Measurements from ENCODE around the gene BID. TPM values are rescaled to one million over a fixed set of nuclear protein-coding genes. Genes with fewer than 3 reads are reported as not detected.

Gene BID
- polyA plus RNA-seq, 3 donors = 9.1 to 34.9 (median 22.5) TPM

DNA sequence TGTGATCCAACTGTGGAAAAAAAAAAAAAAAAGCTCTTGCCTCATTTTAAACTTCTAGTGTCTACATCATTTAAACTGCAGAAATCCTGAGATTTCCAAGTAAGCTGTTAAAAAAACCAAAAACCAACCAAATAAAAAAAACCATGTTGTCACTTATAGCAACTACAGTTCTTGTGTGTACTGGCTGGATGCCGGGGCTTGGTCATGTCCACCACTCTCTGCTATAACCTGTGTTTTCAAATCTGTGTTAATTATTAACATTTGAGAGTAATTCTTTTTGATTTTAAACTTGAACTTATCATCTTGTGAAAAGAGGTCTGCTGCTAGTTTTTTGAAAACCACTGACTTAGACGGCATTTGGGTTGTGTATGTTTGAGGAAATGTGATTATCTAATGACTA is 32.2 kb upstream of the BID start:
- no peak overlapping the region for H3K27ac ChIP-seq (ENCODE audit: low read depth, low read length)
- WGBS, 3 donors = 33 to 95% (median 64%) methylated on average over 2 of the region's 2 CpGs

DNA sequence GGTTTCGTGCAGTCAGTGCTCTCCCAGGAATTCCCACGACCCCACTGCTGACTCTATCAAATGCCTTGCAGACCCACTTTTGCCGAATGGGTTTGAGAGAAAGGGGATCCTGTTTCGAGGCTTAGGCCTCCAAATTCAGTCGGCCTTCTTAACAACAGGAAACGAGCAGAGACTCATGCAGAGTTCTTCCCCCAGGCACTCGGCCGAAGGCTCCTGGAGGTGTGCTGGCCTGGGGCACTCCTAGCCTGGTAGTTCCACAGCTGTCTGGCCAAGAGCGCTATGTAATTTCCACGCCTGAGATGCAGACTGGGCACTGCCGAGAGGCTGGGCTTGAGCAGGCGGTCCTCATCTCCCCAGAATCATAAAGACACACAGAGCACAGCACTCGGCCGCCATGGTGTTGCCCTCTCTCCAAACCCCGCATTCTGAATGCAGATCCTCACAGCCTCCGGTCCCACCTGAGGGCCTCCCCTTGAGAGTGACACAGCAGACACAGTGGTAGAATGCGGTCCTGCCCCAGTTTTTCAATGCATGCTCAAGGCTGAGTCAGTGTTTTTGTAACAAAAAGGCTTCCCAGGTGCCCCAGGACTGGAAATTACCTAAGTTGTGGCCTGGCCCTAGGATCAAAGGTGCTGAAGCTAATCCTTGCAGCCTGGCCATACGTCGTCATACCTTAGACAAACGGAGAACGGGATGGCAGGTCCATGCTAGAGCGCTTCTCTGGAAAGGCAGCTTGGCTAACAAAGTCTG is 30.2 kb upstream of the BID start:
- no peak overlapping the region for H3K27ac ChIP-seq (ENCODE audit: low read depth, low read length)
- WGBS, 3 donors = 91 to 94% (median 93%) methylated on average over 22 of the region's 22 CpGs

DNA sequence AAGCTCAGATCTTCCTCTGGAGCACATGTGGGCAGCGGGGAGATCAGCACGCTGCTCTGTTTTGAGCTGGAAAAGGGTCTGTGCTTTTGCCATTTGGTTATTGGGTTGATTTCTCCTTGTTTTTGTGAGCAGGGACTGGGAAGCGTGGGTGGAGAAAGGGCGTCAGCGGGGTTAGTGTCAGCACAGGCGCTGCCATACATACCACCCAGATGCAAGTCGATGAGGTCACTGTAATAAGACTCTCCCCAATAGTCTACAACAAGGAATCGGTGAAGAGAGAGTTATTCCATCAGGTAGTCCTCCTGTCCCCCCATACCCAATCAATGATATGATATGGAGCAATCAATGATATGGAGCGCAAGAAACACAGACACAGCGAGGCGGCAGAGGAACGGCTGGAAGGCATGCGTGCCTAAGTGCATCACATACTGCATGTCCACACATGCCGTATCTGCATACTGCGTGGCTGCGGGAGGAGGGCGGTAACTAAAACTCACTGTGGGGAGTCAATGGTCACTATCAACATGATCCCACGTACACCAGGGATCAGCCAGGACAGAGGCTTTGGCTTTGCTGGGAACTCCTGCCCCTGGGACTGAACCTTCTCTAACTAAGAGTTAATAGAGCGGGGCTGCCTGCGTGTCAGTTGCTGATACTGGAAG is 29.5 kb upstream of the BID start:
- 92 to 95% (median 95%) methylated on average over 20 of the region's 20 CpGs for WGBS, 3 donors
- no peak overlapping the region for H3K27ac ChIP-seq (ENCODE audit: low read depth, low read length)

DNA sequence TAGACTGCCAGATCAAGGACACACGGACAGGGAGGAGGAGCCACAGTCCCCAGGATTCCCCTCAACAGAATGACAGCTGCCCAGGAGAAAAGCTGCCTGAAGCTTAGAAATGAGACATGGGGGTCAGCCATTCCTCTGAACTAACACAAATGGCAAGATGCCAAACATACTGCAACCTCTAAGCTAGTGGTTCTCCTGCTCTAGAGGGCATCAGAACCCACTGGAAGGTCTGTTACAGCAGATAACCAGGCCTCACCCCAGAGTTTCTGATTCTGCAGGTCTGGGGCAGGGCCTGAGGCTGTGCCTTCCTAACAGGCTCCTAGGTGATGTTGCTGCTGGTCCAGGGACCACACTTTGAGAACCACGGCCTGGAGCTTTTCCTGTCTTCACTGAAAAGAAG is 28.6 kb upstream of the BID start:
- H3K27ac ChIP-seq (ENCODE audit: low read depth, low read length) = no peak overlapping the region
- 87 to 95% (median 88%) methylated on average over 2 of the region's 2 CpGs for WGBS, 3 donors

DNA sequence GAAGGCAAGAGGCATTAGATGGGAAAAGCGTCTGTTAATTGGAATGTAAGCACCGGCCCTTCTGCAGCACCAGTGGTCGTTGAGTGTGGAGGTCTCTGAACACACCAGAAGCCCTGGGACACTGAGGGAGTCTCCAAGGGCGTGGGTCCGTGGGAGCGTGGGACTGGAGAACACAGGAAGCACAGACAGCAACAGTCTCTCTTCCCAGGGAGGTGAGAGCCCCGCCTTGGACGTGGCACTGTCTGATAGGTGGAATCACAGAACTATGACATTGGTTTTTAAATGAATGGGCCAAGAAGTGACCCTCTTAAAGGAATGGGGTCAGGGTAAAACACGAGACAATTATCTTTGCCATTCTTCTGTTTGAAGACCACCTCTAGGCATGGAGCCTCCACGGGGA is 28.1 kb upstream of the BID start:
- no peak overlapping the region for H3K27ac ChIP-seq (ENCODE audit: low read depth, low read length)
- WGBS, 3 donors = 89 to 95% (median 91%) methylated on average over 10 of the region's 10 CpGs

DNA sequence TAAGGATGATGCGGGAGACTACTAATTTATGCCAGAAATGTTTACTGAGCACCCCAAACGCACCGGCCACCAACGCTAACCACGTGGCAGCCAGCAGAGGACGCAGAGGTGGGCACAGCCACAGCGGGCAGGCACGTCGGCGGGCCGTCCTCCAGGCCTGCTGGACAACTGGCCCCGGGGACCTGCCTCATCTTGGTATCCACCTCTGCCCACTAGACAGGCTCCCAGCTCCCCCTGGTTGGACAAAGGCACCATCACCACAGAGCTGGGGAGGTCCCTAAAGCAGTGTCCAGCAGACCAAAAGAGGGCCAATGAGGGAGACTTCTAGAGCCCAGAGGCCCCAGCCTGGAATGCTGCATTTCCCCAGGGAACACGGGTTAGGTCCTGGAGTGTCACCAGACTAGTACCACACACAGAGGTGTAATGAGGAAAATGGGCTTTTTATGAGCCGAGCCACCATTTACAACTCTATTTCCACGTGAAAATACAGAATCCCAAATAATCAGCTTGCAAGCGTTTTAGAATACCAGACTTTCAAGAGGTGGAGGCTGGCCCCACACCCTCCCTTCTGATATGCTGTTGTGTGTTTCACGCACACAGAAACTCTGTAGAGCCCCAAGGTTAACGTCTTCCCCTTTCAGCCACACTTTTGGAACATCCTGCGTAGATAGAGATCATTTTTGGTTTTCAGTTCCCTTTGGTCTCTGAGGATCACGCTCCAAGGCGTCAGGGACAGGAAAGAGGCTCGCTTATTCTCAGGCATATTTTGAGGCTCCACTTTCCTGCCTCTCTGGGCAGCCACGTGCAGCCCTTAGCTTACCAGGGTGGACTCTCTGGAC is 23.7 kb upstream of the BID start:
- H3K27ac ChIP-seq (ENCODE audit: low read depth, low read length) = no peak overlapping the region
- WGBS, 3 donors = 77 to 93% (median 81%) methylated on average over 23 of the region's 23 CpGs

DNA sequence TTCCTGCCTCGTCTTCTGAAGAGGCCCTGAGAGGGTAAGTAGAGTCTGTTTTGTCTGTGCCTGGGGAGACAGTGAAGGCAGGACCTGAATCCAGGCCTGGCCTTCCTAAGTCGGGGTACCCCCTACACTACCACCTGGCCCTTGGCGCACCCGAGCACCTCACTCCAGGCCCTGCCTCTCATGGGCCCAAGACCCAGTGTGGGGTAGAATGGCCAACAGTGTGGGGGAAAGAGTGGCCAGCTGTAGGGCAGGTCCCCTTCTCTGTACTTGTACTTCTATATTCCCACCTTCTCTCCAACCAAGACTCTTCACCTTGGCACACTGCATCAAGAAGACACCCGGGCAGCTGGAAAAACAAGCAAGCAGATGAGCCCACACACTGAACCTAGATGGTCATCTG is 22.4 kb upstream of the BID start:
- 95 to 96% (median 95%) methylated on average over 5 of the region's 5 CpGs for WGBS, 3 donors
- H3K27ac ChIP-seq (ENCODE audit: low read depth, low read length) = no peak overlapping the region

DNA sequence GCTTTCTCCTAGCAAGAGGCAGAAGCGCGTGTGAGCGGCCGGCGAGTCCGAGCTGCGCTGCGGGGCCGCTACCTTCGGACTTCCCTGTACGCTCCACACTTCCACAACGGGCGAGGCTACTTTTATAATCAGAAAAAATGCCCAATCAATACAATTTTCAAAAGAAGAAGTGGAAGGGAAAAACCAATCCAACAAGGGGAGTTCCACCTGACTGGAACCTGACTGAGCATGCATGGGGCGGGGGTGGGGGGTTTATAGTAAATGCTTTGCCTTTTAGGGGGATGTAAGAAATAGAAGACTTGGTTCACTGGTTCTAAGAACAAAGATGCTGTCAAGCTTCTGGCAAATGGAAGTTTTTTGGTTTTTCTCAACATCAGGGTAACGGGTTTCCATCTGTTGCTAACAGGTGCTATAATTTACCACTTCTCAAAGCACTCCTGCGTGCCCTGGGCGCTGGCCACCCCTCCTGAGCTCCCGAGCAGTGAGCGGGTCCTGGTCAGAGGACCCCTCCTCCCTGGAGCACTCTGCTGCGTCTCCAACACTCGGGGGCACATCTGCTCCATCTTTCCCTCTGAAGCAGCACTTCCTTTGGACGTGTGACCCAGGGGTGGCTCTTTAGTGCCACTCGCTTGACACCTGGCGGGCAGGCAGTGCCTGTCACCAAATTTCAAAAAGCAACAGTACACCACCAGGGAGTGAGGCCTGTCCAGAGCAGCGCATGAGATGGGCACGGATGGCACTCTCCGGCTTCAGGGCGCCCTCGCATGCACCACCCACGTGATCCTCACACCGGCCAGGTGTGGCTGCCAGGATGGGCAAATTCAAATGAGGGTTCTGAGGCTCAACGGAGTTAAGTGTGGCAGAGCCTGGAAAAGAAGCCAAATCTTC is 21.6 kb upstream of the BID start:
- WGBS, 3 donors = 91 to 93% (median 93%) methylated on average over 32 of the region's 32 CpGs
- H3K27ac ChIP-seq (ENCODE audit: low read depth, low read length) = no peak overlapping the region

DNA sequence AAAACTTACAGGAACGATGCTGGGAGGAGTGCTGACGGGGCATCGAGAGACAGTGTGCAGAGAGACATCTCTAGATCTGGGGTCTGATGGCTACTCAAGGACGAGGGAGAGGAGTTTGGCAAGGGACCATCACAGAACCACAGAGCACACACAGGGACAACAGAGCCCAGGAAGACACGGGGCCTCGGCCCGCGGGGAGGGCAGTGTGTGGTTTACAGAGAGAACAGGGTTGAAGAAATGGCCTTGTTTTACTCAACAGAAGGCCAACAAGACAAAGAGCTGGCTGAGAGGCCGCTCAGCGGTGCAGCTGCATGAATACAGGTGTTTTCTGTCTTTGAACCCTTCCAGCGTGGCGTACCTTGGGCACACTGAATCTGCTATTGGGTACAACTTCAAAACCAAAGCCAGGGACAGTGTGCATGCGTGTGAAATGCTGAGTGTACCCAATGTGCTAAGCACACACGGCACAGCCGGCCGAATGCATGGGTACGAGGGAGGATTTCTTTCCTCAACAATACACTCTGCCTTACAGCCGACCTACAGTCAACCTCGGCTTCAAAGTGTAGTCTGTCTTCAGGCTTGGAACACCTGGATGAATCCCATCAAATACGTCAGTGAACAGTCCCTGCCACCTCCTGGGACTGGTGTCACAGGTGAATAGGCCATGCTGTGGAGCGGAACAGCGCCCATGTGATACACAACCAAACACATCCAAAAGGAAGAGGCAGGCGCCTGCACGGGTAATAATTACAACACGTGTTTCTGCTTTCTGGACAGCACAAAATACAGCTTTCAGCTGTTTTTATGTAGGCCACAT is 20.7 kb upstream of the BID start:
- 89 to 92% (median 91%) methylated on average over 25 of the region's 25 CpGs for WGBS, 3 donors
- no peak overlapping the region for H3K27ac ChIP-seq (ENCODE audit: low read depth, low read length)

DNA sequence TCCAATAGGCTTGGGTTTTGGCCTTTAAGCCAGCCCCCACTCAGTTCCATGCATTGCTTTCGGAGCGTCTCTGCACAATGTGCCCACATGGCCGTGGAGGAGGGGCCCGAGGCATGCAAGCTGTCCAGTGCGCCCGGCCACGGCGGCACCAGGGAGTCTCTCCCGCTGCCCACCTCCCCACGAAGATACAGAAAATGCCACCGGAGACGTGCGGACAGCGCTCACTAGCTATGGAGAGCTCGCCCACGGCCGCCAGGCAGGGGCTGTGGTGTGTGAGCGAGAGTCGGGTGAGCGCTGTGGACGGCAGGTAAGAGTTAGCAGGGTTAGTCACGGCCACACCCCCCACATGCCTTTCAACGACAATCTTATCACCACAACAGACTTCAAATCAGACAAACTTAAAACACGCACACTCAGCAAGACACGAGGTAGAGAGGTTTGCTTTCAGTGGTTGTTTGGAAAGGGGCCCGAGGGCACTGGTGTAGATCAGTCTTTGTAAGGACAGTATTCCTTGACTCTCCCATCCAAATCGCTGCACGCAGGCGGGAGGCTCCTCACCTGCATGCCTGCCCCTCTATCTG is 18.7 kb upstream of the BID start:
- no peak overlapping the region for H3K27ac ChIP-seq (ENCODE audit: low read depth, low read length)
- WGBS, 3 donors = 85 to 91% (median 89%) methylated on average over 28 to 29 of the region's 29 CpGs

DNA sequence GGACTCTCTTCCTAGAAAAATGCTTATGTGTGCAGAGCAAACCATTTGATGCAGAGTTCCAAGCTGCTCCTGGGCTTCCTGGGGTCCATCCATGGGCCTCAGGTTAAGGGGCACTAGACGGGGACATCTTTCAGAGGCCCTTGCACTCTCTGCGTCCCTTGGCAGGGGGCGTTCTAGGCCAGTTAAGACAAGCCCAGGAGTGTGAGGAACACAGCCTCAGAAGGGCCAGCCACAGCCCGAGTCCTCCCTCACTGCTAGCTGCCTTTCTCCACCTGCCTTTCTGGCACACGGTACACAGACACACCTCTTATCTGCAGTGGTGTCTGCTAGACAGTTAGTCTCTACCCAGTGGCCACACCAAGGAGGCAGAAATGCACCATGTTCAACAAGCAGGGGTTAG is 18.0 kb upstream of the BID start:
- no peak overlapping the region for H3K27ac ChIP-seq (ENCODE audit: low read depth, low read length)
- 72 to 87% (median 81%) methylated on average over 5 of the region's 5 CpGs for WGBS, 3 donors

DNA sequence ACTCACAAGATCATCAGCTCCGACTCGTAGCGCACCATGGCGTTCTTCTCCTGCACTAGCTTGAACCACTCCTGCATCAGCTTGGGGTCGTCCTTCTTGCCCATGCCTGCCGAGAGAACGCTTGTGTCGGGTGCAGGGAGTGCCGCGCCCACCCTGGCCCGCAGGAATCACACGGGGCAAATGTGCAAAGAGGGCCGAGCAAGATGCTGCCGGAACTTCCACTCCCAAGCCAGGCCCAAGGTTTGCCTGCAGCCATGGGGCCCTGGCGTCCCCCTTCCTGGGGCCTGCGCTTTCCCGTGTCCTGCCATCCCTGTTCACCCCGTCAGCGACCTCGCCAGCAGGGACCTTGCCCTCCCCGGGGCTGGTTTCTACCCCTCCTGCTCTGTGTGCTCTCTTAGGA is 16.9 kb upstream of the BID start:
- no peak overlapping the region for H3K27ac ChIP-seq (ENCODE audit: low read depth, low read length)
- 93 to 96% (median 95%) methylated on average over 21 of the region's 21 CpGs for WGBS, 3 donors

DNA sequence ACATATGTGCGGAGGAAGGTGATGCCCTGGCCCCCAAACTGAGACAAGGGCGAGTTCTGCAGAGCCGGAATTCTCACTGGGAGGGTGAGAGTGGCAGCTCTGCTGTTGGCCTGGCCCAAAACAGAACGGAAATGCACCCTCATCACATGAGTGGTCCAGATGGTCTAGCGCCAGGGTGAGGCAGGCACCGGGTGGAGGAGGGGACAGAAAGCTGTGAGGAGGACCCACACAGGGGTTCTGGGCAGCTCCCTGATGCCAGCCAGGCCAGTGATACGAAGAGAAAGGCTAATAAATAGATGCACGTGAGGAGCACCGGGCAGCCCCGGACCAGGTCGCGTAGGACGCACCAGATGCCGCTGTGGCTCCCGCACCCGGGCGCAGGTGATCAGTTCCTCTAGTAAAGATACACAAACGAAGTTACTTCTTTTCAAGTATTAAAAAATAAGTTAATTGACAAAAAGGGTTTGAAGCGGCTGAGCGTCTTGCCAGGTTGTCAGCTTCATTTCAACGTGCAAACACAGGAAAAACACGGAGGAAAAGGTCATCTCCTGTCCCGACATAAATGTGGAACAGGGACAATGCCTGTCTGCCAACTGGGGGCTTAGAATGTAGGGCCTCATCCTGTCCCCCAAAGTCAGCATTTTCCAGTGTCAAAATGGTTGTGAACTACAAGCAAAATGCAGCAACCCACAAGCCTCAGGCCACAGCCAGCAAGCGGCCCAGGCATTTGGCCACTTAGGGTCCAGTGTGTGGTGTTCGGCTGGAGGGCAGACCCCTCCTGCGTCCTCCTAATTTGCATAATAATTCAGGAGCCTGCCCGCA is 15.3 kb upstream of the BID start:
- H3K27ac ChIP-seq (ENCODE audit: low read depth, low read length) = no peak overlapping the region
- 89 to 95% (median 92%) methylated on average over 27 of the region's 27 CpGs for WGBS, 3 donors

DNA sequence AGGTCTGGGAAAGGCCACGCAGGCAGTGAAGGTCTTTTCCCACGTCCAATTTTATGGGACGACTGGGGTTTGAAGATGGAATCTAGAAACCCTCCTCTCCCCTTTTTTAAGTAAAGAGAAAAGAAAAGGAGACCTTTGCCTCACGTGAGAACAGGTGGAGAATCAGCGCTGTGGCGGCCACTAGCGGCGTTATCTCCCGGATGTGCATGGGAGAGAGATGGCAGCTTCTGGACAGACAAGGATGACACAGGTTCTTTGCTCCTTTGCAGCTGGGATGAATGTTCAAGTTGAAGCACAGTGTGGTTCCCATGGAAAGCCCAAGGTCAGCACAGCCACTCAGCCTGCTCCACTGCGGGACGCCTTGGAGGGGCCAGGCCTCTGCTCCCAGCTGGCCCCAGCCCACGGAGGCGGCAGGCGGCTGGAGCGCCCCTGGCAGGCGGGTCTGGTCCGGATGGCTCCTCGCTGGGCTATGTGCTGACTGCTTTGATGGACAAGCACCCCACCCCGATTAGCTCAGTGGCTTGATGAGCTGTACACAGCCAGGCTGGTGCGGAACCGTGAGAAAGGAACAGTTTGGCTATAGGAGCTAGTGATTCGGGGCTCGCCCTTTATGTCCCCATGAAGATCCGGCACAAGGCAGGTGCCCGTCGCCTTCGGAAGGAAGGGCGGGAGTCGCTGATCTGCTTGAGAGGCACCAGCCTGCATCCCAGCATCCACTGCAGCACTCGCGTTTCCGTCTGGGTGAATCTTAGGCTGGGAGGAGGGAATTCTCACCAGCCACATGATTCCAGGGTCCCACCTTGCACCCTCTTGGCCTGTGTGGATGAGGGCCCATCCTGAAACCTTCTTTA is 14.5 kb upstream of the BID start:
- no peak overlapping the region for H3K27ac ChIP-seq (ENCODE audit: low read depth, low read length)
- WGBS, 3 donors = 88 to 91% (median 88%) methylated on average over 32 of the region's 32 CpGs

DNA sequence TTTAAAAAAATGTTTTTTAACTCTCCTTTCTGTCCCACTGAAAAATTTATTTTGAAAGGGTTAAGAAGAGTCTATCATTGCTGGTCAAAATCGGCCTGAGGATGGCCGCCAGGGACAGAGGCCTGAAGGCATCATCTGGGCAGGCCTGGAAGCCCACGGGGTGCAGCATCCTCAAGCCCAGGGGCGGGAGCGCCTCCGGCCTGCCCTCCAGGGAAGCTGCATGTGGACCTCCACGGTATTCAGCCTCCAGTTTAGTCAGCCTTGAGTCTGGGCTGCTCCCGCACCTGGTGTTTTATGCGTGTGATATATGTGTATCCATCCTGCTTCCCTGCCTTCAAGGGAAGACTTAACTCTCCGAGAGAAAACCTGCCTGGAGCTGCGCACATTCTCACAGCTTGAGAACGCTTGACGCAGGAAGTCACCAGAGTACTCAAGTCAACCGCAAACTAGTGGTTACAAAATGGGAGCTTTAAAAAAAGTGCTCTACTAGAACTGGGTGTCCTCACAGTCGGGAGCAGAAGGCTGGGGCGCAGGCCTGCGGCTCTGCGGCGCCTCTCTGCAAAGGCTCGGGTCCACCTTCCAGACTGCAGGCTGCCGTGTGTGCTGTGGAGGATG is 13.6 kb upstream of the BID start:
- H3K27ac ChIP-seq (ENCODE audit: low read depth, low read length) = no peak overlapping the region
- 89 to 93% (median 92%) methylated on average over 21 of the region's 21 CpGs for WGBS, 3 donors
